ENCODE data around the gene SUGCT.

Gene SUGCT

DNA sequence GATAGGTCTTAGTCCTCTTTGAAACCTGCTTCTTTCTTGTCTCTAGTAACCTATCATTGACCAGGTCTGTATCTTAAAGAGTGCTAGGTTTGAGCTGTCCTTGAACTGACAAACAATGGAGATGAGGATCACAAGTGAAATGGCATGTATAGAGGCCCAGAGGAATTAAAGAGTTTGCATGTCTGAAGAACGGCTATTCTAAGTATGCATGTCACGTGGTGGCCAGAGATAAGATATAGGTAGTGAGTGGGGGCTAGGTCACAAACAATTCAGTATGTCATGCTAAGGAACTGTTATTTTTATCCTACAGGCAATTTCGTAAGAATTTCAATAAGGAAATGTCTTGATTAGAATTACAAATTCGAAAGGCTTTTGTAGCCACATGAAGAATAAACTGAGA lies 95.3 kb downstream of the SUGCT start:
- no peaks in the 10 kb centered on the region for H3K9me3 ChIP-seq (ENCODE audit: insufficient read depth, low read depth, low read length)
- H2AFZ ChIP-seq (ENCODE audit: low read length) = no peak overlapping the region
- TF ChIP-seq EZH2phosphoT487 (IDR thresholded peaks at IDR 0.05; ENCODE audit: borderline replicate concordance) = no peak
- TF ChIP-seq, protein P1, sequence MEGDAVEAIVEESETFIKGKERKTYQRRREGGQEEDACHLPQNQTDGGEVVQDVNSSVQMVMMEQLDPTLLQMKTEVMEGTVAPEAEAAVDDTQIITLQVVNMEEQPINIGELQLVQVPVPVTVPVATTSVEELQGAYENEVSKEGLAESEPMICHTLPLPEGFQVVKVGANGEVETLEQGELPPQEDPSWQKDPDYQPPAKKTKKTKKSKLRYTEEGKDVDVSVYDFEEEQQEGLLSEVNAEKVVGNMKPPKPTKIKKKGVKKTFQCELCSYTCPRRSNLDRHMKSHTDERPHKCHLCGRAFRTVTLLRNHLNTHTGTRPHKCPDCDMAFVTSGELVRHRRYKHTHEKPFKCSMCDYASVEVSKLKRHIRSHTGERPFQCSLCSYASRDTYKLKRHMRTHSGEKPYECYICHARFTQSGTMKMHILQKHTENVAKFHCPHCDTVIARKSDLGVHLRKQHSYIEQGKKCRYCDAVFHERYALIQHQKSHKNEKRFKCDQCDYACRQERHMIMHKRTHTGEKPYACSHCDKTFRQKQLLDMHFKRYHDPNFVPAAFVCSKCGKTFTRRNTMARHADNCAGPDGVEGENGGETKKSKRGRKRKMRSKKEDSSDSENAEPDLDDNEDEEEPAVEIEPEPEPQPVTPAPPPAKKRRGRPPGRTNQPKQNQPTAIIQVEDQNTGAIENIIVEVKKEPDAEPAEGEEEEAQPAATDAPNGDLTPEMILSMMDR (conservative IDR thresholded peaks at IDR 0.05; ENCODE audit: low read length) = no peak
- H3K9me2 ChIP-seq (replicated peaks; ENCODE audit: low read depth, low read length) = no peaks in the 10 kb centered on the region
- no peak overlapping the region for H3K9ac ChIP-seq (ENCODE audit: low read depth, low read length, poor library complexity, severe bottlenecking)
- no peaks in the 10 kb centered on the region for H3K27me3 ChIP-seq (ENCODE audit: insufficient read depth, low read length, poor library complexity, severe bottlenecking)
- no peaks in the 10 kb centered on the region for H3K4me1 ChIP-seq (ENCODE audit: insufficient read depth, low read length, poor library complexity, severe bottlenecking)
- H3K4me2 ChIP-seq (ENCODE audit: low read depth, low read length, poor library complexity, severe bottlenecking) = no peak overlapping the region
- H3K36me3 ChIP-seq (ENCODE audit: insufficient read depth, low read length) = no peaks in the 10 kb centered on the region
- no peaks in the 10 kb centered on the region for H3F3A ChIP-seq (ENCODE audit: low read depth)
- no peaks in the 10 kb centered on the region for H3K79me2 ChIP-seq (ENCODE audit: insufficient read depth, low read length)
- H4K20me1 ChIP-seq (ENCODE audit: insufficient read depth, low read length, poor library complexity, severe bottlenecking) = no peaks in the 10 kb centered on the region
- H3K4me3 ChIP-seq (ENCODE audit: low read length, poor library complexity, severe bottlenecking) = no peak overlapping the region

DNA sequence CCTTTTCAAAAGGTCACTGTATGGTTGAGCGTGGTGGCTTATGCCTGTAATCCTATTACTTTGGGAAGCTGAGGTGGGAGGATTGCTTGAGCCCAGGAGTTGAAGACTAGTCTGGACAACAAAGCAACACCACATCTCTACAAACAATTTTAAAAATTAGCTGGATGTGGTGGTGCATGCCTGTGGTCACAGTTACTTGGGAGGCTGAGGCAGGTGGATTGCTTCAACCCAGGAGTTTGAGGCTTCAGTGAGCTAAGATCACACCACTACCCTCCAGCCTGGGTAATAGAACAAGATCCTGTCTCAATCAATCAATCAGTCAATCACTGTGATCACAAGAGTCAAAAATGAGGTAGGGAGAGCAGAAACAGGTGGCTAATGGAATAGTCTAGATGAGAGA lies 97.0 kb downstream of the SUGCT start:
- no peak overlapping the region; the same call in 1 of the 2 replicates for H2AFZ ChIP-seq (ENCODE audit: low read length)

DNA sequence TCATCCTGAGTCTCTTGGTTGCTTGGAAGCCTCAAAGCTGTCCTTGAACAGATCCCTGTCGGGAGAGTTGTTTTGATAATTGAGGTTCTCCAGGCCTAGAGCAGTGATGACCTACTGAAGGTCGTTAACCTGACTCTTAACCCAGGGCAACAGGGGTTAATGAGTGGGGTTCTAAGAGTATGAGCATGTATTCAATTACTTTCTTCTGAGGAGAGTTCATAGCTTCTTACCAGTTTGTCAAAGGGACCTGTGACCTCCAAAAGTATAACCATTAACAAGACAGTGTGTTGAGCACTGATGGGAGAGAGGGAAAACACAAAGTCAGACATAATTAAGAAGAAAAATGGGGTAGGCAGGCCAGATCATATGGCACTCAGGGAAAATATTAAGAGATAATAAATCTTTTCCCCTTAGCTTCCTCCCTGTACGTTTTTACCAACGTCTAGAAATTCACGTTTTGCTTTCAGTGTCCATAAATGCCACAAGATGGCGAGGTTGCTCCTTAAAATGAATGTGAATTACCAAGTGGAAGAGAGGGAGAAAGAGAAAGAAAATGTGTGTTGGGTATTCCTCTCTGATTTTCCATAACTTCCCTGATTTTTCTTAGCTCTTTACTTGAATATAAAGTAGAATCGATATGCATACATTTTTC lies 97.6 kb downstream of the SUGCT start:
- Histone ChIP-seq H3K9ac (ENCODE audit: low read depth, low read length, poor library complexity, severe bottlenecking) (no peak overlapping the region), H3F3A (ENCODE audit: low read depth) (no peaks in the 10 kb centered on the region), H4K20me1 (ENCODE audit: insufficient read depth, low read length, poor library complexity, severe bottlenecking) (no peaks in the 10 kb centered on the region), H3K79me2 (ENCODE audit: insufficient read depth, low read length) (no peaks in the 10 kb centered on the region), H3K9me3 (ENCODE audit: insufficient read depth, low read depth, low read length) (no peaks in the 10 kb centered on the region), H2AFZ (ENCODE audit: low read length) (peak overlapping the region; percentile 55), H3K4me2 (ENCODE audit: low read depth, low read length, poor library complexity, severe bottlenecking) (no peak overlapping the region), H3K9me2 (replicated peaks; ENCODE audit: low read depth, low read length) (no peaks in the 10 kb centered on the region), H3K4me1 (ENCODE audit: insufficient read depth, low read length, poor library complexity, severe bottlenecking) (no peaks in the 10 kb centered on the region), H3K4me3 (ENCODE audit: low read length, poor library complexity, severe bottlenecking) (no peak overlapping the region), H3K27me3 (ENCODE audit: insufficient read depth, low read length, poor library complexity, severe bottlenecking) (no peaks in the 10 kb centered on the region), H3K36me3 (ENCODE audit: insufficient read depth, low read length) (no peaks in the 10 kb centered on the region)
- TF ChIP-seq EZH2phosphoT487 (IDR thresholded peaks at IDR 0.05; ENCODE audit: borderline replicate concordance) = no peak
- TF ChIP-seq, protein P1 (conservative IDR thresholded peaks at IDR 0.05; ENCODE audit: low read length) = peak; percentile 66

More for the DNA sequence above, 97.0 kb downstream of the SUGCT start:
- Histone ChIP-seq H3F3A (ENCODE audit: low read depth) (no peaks in the 10 kb centered on the region), H3K36me3 (ENCODE audit: insufficient read depth, low read length) (no peaks in the 10 kb centered on the region), H3K9me2 (replicated peaks; ENCODE audit: low read depth, low read length) (no peaks in the 10 kb centered on the region), H3K79me2 (ENCODE audit: insufficient read depth, low read length) (no peaks in the 10 kb centered on the region), H3K9ac (ENCODE audit: low read depth, low read length, poor library complexity, severe bottlenecking) (no peak overlapping the region), H3K4me2 (ENCODE audit: low read depth, low read length, poor library complexity, severe bottlenecking) (no peak overlapping the region), H4K20me1 (ENCODE audit: insufficient read depth, low read length, poor library complexity, severe bottlenecking) (no peaks in the 10 kb centered on the region), H3K4me1 (ENCODE audit: insufficient read depth, low read length, poor library complexity, severe bottlenecking) (no peaks in the 10 kb centered on the region), H3K27me3 (ENCODE audit: insufficient read depth, low read length, poor library complexity, severe bottlenecking) (no peaks in the 10 kb centered on the region), H3K9me3 (ENCODE audit: insufficient read depth, low read depth, low read length) (no peaks in the 10 kb centered on the region), H3K4me3 (ENCODE audit: low read length, poor library complexity, severe bottlenecking) (no peak overlapping the region)
- no peak for TF ChIP-seq EZH2phosphoT487 (IDR thresholded peaks at IDR 0.05; ENCODE audit: borderline replicate concordance)
- TF ChIP-seq, protein P1 (conservative IDR thresholded peaks at IDR 0.05; ENCODE audit: low read length) = no peak
